Sigmoid colon (tissue), 7 donors: ENCODE measurements around the gene CLK3. TPM values are rescaled to one million over a fixed set of nuclear protein-coding genes. Genes with fewer than 3 reads are reported as not detected.

ENCODE experiments used
- DNase-seq: peaks from one replicate; pipeline ENCODE4 v3.0.0-alpha.2; 2019
- H3K27ac ChIP-seq, 4 donors: fragments of 200-600 bp; sonication (generic); one replicate each; pipeline ENCODE4 v1.5.1; 2016 to 2019; ENCODE audit warnings: mild to moderate bottlenecking in 1 of 4
- H3K27me3 ChIP-seq, 3 donors: fragments of 200-600 bp; sonication (generic); one replicate each; pipeline ENCODE4 v1.5.1; 2019; ENCODE audit warnings: mild to moderate bottlenecking in 1 of 3
- H3K36me3 ChIP-seq, 4 donors: fragments of 200-600 bp; sonication (generic); one replicate each; pipeline ENCODE4 v1.5.1; 2016 to 2019
- H3K4me1 ChIP-seq, 4 donors: fragments of 200-600 bp; sonication (generic); one replicate each; pipeline ENCODE4 v1.5.1; 2017 to 2019
- H3K4me3 ChIP-seq, 4 donors: fragments of 200-600 bp; sonication (generic); one replicate each; pipeline ENCODE4 v1.5.1; 2017 to 2019; ENCODE audit warnings: mild to moderate bottlenecking in 2 of 4, moderate library complexity in 1 of 4
- H3K9me3 ChIP-seq, 4 donors: fragments of 200-600 bp in 3 of 4; sonication (generic) in 3 of 4; one replicate each; pipeline versions ENCODE4 v1.5.1 to v1.6.1; 2013 to 2019
- CTCF ChIP-seq, 4 experiments: fragments of 450-650 bp in 3 of 4; fragments of 200-600 bp in 1 of 4; IDR thresholded peaks; one replicate each; pipeline ENCODE4 v1.5.1; 2016 to 2019; ENCODE audit warnings: antibody characterized with exemption in 4 of 4, mild to moderate bottlenecking in 3 of 4, moderate library complexity in 2 of 4
- EP300 ChIP-seq, 4 donors: sonication (generic); formaldehyde crosslinking; IDR thresholded peaks; one replicate each; pipeline ENCODE4 v1.6.1; 2017; ENCODE audit warnings: antibody characterized with exemption in 4 of 4
- POLR2A ChIP-seq, 2 donors: fragments of 450-650 bp; IDR thresholded peaks; one replicate each; pipeline ENCODE4 v1.6.1; 2016; ENCODE audit warnings: antibody characterized with exemption in 2 of 2, mild to moderate bottlenecking in 2 of 2, moderate library complexity in 2 of 2
- POLR2AphosphoS5 ChIP-seq, 4 donors: sonication (generic); formaldehyde crosslinking; IDR thresholded peaks; one replicate each; pipeline ENCODE4 v1.6.1; 2017; ENCODE audit warnings: antibody characterized with exemption in 4 of 4
- WGBS, 2 donors: extraction: QIAGEN DNeasy Blood & Tissue Kit; methylation state at CpG; one replicate each; pipeline ENCODE4 v1.1.7; 2013; 5-methylcytosine and 5-hydroxymethylcytosine counted together
- intact Hi-C: fragments of 100-400 bp; cut with DNase I; formaldehyde crosslinking; loops from one replicate; pipeline ENCODE4 v1.15.1; 2023
- polyA plus RNA-seq, 3 donors: library from polyadenylated mRNA; stranded (reverse); fragments of 200-250 nt; gene quantifications; one replicate each; pipeline ENCODE4 v1.2.3, GENCODE V29; 2013
- total RNA-seq, 4 donors: library from RNA; depleted of rRNA; stranded (reverse); fragments of >200 nt; gene quantifications; one replicate each; pipeline ENCODE4 v1.1.0, GENCODE V29; 2016
- donor health status: healthy with polysubstance abuse.
- donor health status: Bipolar disorder and iron deficiency.
- donor health status: healthy.

Gene CLK3
- total and polyA plus RNA-seq, 7 donors: 59.5 to 124 (median 75.5) TPM

- 66 to 85% methylated on average over 7 of the region's 7 CpGs for WGBS, 2 donors
- Histone ChIP-seq H3K27ac (no peak overlapping the region), H3K36me3 (peaks cover 86 to 99% (median 93%) of the 10 kb centered on the region in 4 donors), H3K9me3 (no peaks in the 10 kb centered on the region), H3K4me3 (no peak overlapping the region), H3K27me3 (no peaks in the 10 kb centered on the region), H3K4me1 (peaks cover 0 to 18% (median 13%) of the 10 kb centered on the region in 4 donors)
- TF ChIP-seq CTCF (IDR thresholded peaks at IDR 0.05) (no peak), EP300 (IDR thresholded peaks at IDR 0.05) (no peak), POLR2A (IDR thresholded peaks at IDR 0.05) (no peak), POLR2AphosphoS5 (IDR thresholded peaks at IDR 0.05) (no peak)
- intact Hi-C loops: no loop called here
- no peak for DNase-seq
Measured at GRCh38 chr15:74624020-74624602, 8.5 kb downstream of the CLK3 start.

GRCh38 chr15:74625693-74626092 is 10.1 kb downstream of the CLK3 start:
- H3K36me3 ChIP-seq: peaks cover 78 to 99% (median 90%) of the 10 kb centered on the region in 4 donors
- no peak overlapping the region for H3K4me3 ChIP-seq
- TF ChIP-seq POLR2AphosphoS5 (IDR thresholded peaks at IDR 0.05): no peak
- TF ChIP-seq EP300 (IDR thresholded peaks at IDR 0.05): no peak
- intact Hi-C loops: no loop called here
- no peaks in the 10 kb centered on the region for H3K9me3 ChIP-seq
- H3K27ac ChIP-seq: no peak overlapping the region
- 84 to 90% methylated on average over 6 of the region's 6 CpGs for WGBS, 2 donors
- no peak for DNase-seq
- H3K27me3 ChIP-seq: no peaks in the 10 kb centered on the region
- H3K4me1 ChIP-seq: peaks cover 0 to 9% (median 7%) of the 10 kb centered on the region in 4 donors

GRCh38 chr15:74626336-74626735 is 10.7 kb downstream of the CLK3 start:
- H3K36me3 ChIP-seq: peaks cover 81 to 99% (median 89%) of the 10 kb centered on the region in 4 donors
- WGBS, 2 donors: 94 to 95% methylated on average over 7 of the region's 7 CpGs

GRCh38 chr15:74626752-74627692 is 11.4 kb downstream of the CLK3 start:
- peaks cover 80 to 100% (median 87%) of the 10 kb centered on the region in 4 donors for H3K36me3 ChIP-seq
- no peaks in the 10 kb centered on the region for H3K27me3 ChIP-seq
- no peak for DNase-seq
- 77 to 86% methylated on average over 10 of the region's 10 CpGs for WGBS, 2 donors
- no peaks in the 10 kb centered on the region for H3K4me1 ChIP-seq
- TF ChIP-seq POLR2A (IDR thresholded peaks at IDR 0.05): no peak
- TF ChIP-seq EP300 (IDR thresholded peaks at IDR 0.05): no peak
- intact Hi-C loops: no loop called here
- no peak overlapping the region for H3K4me3 ChIP-seq
- no peaks in the 10 kb centered on the region for H3K9me3 ChIP-seq
- no peak overlapping the region for H3K27ac ChIP-seq

More at GRCh38 chr15:74626336-74626735, 10.7 kb downstream of the CLK3 start:
- H3K9me3 ChIP-seq: no peaks in the 10 kb centered on the region
- TF ChIP-seq CTCF (IDR thresholded peaks at IDR 0.05) (no peak), EP300 (IDR thresholded peaks at IDR 0.05) (no peak), POLR2A (IDR thresholded peaks at IDR 0.05) (no peak), POLR2AphosphoS5 (IDR thresholded peaks at IDR 0.05) (no peak)
- intact Hi-C loops: no loop called here
- H3K4me3 ChIP-seq: no peak overlapping the region
- peaks cover 0 to 3% (median 1%) of the 10 kb centered on the region in 4 donors for H3K4me1 ChIP-seq
- no peak for DNase-seq
- no peaks in the 10 kb centered on the region for H3K27me3 ChIP-seq
- no peak overlapping the region for H3K27ac ChIP-seq

GRCh38 chr15:74627766-74628165 is 12.1 kb downstream of the CLK3 start:
- Histone ChIP-seq H3K36me3 (peaks cover 72 to 100% (median 85%) of the 10 kb centered on the region in 4 donors), H3K27ac (no peak overlapping the region), H3K27me3 (no peaks in the 10 kb centered on the region), H3K4me1 (no peaks in the 10 kb centered on the region), H3K9me3 (no peaks in the 10 kb centered on the region), H3K4me3 (no peak overlapping the region)
- DNase-seq: no peak
- TF ChIP-seq EP300 (IDR thresholded peaks at IDR 0.05): no peak
- TF ChIP-seq CTCF (IDR thresholded peaks at IDR 0.05): no peak
- TF ChIP-seq POLR2AphosphoS5 (IDR thresholded peaks at IDR 0.05): no peak
- TF ChIP-seq POLR2A (IDR thresholded peaks at IDR 0.05): no peak
- 80 to 86% methylated on average over 5 of the region's 5 CpGs for WGBS, 2 donors
- intact Hi-C loops: no loop called here
